Measurements from ENCODE around the gene HORMAD2.

- TF ChIP-seq ARNTL (CRISPR knock-in tag; IDR thresholded peaks at IDR 0.05; ENCODE audit: borderline replicate concordance, low read depth) (no peak), CSDC2 (CRISPR knock-in tag; IDR thresholded peaks at IDR 0.05) (no peak), ZFP30 (CRISPR knock-in tag; IDR thresholded peaks at IDR 0.05) (no peak), BACH2 (CRISPR knock-in tag; IDR thresholded peaks at IDR 0.05; ENCODE audit: borderline replicate concordance) (no peak), TSHZ2 (CRISPR knock-in tag; IDR thresholded peaks at IDR 0.05) (no peak), PATZ1 (CRISPR knock-in tag; IDR thresholded peaks at IDR 0.05; ENCODE audit: borderline replicate concordance) (no peak), RARB (CRISPR knock-in tag; IDR thresholded peaks at IDR 0.05) (no peak), ZFP3 (CRISPR knock-in tag; IDR thresholded peaks at IDR 0.05) (no peak), ISL1 (CRISPR knock-in tag; IDR thresholded peaks at IDR 0.05) (no peak), GLIS3 (CRISPR knock-in tag; IDR thresholded peaks at IDR 0.05) (no peak), PPARA (CRISPR knock-in tag; IDR thresholded peaks at IDR 0.05; ENCODE audit: borderline replicate concordance) (no peak)
- TF ChIP-seq, protein P1, sequence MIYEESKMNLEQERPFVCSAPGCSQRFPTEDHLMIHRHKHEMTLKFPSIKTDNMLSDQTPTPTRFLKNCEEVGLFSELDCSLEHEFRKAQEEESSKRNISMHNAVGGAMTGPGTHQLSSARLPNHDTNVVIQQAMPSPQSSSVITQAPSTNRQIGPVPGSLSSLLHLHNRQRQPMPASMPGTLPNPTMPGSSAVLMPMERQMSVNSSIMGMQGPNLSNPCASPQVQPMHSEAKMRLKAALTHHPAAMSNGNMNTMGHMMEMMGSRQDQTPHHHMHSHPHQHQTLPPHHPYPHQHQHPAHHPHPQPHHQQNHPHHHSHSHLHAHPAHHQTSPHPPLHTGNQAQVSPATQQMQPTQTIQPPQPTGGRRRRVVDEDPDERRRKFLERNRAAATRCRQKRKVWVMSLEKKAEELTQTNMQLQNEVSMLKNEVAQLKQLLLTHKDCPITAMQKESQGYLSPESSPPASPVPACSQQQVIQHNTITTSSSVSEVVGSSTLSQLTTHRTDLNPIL (CRISPR knock-in tag; IDR thresholded peaks at IDR 0.05; ENCODE audit: low read depth) = no peak
- TF ChIP-seq, protein P2, sequence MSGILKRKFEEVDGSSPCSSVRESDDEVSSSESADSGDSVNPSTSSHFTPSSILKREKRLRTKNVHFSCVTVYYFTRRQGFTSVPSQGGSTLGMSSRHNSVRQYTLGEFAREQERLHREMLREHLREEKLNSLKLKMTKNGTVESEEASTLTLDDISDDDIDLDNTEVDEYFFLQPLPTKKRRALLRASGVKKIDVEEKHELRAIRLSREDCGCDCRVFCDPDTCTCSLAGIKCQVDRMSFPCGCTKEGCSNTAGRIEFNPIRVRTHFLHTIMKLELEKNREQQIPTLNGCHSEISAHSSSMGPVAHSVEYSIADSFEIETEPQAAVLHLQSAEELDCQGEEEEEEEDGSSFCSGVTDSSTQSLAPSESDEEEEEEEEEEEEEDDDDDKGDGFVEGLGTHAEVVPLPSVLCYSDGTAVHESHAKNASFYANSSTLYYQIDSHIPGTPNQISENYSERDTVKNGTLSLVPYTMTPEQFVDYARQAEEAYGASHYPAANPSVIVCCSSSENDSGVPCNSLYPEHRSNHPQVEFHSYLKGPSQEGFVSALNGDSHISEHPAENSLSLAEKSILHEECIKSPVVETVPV (CRISPR knock-in tag; IDR thresholded peaks at IDR 0.05) = no peak
Observed at GRCh38 chr22:30220338-30221012, 140.2 kb downstream of the HORMAD2 start.
